ENCODE data around the gene ATP7B. TPM values are rescaled to one million over a fixed set of nuclear protein-coding genes. Genes with fewer than 3 reads are reported as not detected.

Gene ATP7B
- total RNA-seq, 2 donors from 2014 or later: 4.7 to 5.9 TPM

- no peak for DNase-seq
- no peak for ATAC-seq
These were observed 77.7 kb downstream of the ATP7B start for GRCh38 chr13:51933466-51934058.

GRCh38 chr13:51932231-51932630, 79.0 kb downstream of the ATP7B start:
- intact Hi-C loops (cut with DNase I): no loop called here
- ATAC-seq (no peak), DNase-seq (no peak)

More at GRCh38 chr13:51933466-51934058, 77.7 kb downstream of the ATP7B start:
- intact Hi-C loops (cut with DNase I): no loop called here

- ATAC-seq: no peak
- no peak for DNase-seq
- intact Hi-C loops (cut with DNase I): no loop called here
These were observed 79.6 kb downstream of the ATP7B start for GRCh38 chr13:51931606-51932005.

- intact Hi-C loops (cut with DNase I): no loop called here
- ATAC-seq (no peak), DNase-seq (no peak)
These were observed 81.6 kb downstream of the ATP7B start for GRCh38 chr13:51929699-51930098.

GRCh38 chr13:51928231-51928630, 83.0 kb downstream of the ATP7B start:
- intact Hi-C loops (cut with DNase I): no loop called here
- ATAC-seq: peak; percentile 76 to 95
- DNase-seq: no peak

- intact Hi-C loops (cut with DNase I): no loop called here
- DNase-seq: no peak
- no peak for ATAC-seq
These were observed 84.1 kb downstream of the ATP7B start for GRCh38 chr13:51927129-51927528.

GRCh38 chr13:51926528-51926885, 84.7 kb downstream of the ATP7B start:
- intact Hi-C loops (cut with DNase I): no loop called here
- no peak for ATAC-seq
- DNase-seq: no peak

GRCh38 chr13:51925865-51926527, 85.3 kb downstream of the ATP7B start:
- no peak for ATAC-seq
- no peak for DNase-seq
- intact Hi-C loops (cut with DNase I): no loop called here

GRCh38 chr13:51924756-51925544, 86.3 kb downstream of the ATP7B start:
- no peak for ATAC-seq
- intact Hi-C loops (cut with DNase I): no loop called here
- no peak for DNase-seq

GRCh38 chr13:51923983-51924539, 87.2 kb downstream of the ATP7B start:
- intact Hi-C loops (cut with DNase I): no loop called here
- ATAC-seq: no peak
- DNase-seq: no peak

GRCh38 chr13:51922771-51923480, 88.3 kb downstream of the ATP7B start:
- ATAC-seq: no peak
- no peak for DNase-seq
- intact Hi-C loops (cut with DNase I): no loop called here

- peak; percentile 54 to 94 for ATAC-seq
- intact Hi-C loops (cut with DNase I): no loop called here
- DNase-seq: no peak
These were observed 89.2 kb downstream of the ATP7B start for GRCh38 chr13:51921790-51922740.

GRCh38 chr13:51920786-51921185, 90.5 kb downstream of the ATP7B start:
- intact Hi-C loops (cut with DNase I): no loop called here
- ATAC-seq (no peak), DNase-seq (no peak)

- intact Hi-C loops (cut with DNase I): no loop called here
- DNase-seq (no peak), ATAC-seq (no peak)
These were observed 91.0 kb downstream of the ATP7B start for GRCh38 chr13:51920267-51920666.

GRCh38 chr13:51919531-51919930, 91.7 kb downstream of the ATP7B start:
- DNase-seq (no peak), ATAC-seq (no peak)
- intact Hi-C loops (cut with DNase I): no loop called here

- DNase-seq: no peak
These were observed 94.3 kb downstream of the ATP7B start for GRCh38 chr13:51916962-51917361.

GRCh38 chr13:51916051-51916818, 95.0 kb downstream of the ATP7B start:
- ATAC-seq: no peak
- intact Hi-C loops (cut with DNase I): no loop called here
- DNase-seq: no peak

More at GRCh38 chr13:51916962-51917361, 94.3 kb downstream of the ATP7B start:
- no peak for ATAC-seq
- intact Hi-C loops (cut with DNase I): no loop called here

- intact Hi-C loops (cut with DNase I): no loop called here
- DNase-seq: no peak
- no peak for ATAC-seq
These were observed 97.1 kb downstream of the ATP7B start for GRCh38 chr13:51914137-51914493.
